Astrocyte (in vitro differentiated cells and primary cell): ENCODE results near the gene FABP6.

Experiments
- CTCF ChIP-seq: IDR thresholded peaks from 2 replicates; pipeline ENCODE4 v1.5.1; 2011; ENCODE audit warnings: low read depth, mild to moderate bottlenecking, inconsistent platforms, low read length, moderate library complexity; ENCODE audit not compliant: insufficient read depth
- EZH2 ChIP-seq: IDR thresholded peaks from 2 replicates; pipeline ENCODE4 v1.6.1; 2012; ENCODE audit warnings: mild to moderate bottlenecking, low read length, inconsistent platforms; ENCODE audit not compliant: insufficient read depth

GRCh38 chr5:160284291-160284873 is 55.1 kb downstream of the FABP6 start:
- TF ChIP-seq EZH2 (no peak), CTCF (no peak)
